GM18870 (cell line): ENCODE results near the gene ADAMTSL4.
A peak's percentile ranks its signal among the peaks of the same experiment; 100 is the strongest.

Experiments
- ATAC-seq: cut with Tn5 transposase; IDR thresholded peaks from one replicate; pipeline ENCODE4 v1.9.1; 2021; ENCODE audit warnings: moderate library complexity; ENCODE audit not compliant: unreplicated experiment

Gene ADAMTSL4

DNA sequence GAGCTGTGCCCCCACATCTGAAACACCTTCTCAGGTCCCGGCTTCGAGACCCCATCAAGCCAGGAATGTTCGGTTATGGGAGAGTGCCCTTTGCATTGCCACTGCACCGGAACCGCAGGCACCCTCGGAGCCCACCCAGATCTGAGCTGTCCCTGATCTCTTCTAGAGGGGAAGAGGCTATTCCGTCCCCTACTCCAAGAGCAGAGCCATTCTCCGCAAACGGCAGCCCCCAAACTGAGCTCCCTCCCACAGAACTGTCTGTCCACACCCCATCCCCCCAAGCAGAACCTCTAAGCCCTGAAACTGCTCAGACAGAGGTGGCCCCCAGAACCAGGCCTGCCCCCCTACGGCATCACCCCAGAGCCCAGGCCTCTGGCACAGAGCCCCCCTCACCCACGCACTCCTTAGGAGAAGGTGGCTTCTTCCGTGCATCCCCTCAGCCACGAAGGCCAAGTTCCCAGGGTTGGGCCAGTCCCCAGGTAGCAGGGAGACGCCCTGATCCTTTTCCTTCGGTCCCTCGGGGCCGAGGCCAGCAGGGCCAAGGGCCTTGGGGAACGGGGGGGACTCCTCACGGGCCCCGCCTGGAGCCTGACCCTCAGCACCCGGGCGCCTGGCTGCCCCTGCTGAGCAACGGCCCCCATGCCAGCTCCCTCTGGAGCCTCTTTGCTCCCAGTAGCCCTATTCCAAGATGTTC lies 4.3 kb downstream of the ADAMTSL4 start:
- no peak for ATAC-seq

DNA sequence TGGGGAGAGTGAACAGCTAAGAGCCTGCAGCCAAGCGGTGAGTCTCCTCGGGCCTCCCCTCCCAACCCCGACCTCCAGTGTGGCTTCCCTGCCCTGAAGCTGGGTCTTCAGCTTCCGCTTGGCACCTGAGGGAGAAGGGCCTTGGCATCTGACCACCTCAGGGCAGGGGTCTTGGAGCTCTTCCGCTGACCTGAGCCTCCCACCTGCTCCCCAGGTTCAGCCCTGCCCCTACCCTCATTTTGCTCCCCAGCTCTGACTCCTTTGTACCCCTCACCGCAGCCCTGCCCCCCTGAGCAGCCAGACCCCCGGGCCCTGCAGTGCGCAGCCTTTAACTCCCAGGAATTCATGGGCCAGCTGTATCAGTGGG lies 4.9 kb downstream of the ADAMTSL4 start:
- no peak for ATAC-seq

DNA sequence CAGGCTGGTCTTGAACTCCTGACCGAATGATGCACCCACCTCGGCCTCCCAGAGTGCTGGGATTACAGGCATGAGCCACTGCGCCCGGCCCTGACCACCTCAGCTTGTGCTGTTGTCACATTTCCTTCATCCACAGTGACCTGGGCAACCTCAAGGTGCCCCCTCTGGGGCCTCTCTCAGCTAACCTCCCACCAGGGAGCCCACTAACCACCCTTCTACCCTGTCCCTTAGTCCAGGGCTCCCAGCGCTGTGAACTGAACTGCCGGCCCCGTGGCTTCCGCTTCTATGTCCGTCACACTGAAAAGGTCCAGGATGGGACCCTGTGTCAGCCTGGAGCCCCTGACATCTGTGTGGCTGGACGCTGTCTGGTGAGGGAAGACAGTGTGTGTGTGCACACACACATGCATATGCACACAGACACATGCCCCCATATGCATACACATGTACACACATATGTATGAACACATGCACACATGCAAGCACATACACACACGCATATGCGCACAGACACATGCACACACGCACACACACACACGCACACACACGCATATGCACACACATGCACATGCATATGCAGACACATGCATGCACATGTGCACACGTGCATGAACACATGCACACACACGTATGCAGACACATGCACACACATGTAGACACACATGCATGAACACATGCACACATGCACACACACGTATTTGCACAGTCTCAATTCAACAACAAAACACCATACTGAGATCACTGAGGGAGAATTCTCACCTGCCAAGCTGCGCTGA lies 6.2 kb downstream of the ADAMTSL4 start:
- no peak for ATAC-seq

DNA sequence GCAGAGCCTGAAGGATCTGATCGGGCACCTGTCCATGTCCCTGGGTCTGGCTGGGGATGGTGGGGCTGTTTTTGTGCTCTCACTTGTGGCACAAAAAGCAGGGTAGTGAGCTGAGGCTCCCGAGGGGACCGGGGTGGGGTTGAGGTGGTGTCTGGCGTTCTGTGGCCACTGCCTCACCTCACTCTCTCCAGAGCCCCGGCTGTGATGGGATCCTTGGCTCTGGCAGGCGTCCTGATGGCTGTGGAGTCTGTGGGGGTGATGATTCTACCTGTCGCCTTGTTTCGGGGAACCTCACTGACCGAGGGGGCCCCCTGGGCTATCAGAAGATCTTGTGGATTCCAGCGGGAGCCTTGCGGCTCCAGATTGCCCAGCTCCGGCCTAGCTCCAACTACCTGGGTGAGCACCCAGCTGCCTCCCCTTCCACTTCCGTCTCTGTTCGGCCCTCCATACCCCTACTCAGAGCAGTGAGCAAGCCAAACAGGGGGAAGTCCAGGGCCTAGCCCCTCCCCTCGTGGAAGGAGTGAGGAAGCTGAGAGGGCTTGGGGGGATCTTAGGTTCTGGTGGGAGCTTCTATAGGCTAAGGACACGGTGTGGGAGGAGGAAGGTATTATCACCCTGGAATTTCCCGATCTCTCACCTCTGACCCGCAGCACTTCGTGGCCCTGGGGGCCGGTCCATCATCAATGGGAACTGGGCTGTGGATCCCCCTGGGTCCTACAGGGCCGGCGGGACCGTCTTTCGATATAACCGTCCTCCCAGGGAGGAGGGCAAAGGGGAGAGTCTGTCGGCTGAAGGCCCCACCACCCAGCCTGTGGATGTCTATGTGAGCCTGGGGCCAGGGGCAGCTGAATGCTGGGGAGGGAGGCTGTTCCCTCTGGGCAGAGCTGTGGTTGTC lies 7.0 kb downstream of the ADAMTSL4 start:
- no peak for ATAC-seq

DNA sequence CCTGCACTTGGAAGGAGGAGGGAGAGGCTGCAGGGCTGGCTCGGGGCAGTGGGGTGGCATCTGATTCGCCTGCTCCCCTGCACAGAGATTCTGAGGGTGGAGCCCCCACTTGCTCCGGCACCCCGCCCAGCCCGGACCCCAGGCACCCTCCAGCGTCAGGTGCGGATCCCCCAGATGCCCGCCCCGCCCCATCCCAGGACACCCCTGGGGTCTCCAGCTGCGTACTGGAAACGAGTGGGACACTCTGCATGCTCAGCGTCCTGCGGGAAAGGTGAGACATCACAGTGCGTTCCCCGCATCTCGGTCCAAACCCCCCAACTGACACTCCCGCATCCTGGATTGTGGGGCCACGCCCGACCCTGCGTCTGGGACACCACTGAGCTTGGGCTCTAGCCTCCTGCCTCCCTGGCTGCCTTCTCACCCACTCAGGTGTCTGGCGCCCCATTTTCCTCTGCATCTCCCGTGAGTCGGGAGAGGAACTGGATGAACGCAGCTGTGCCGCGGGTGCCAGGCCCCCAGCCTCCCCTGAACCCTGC lies 7.9 kb downstream of the ADAMTSL4 start:
- no peak for ATAC-seq

DNA sequence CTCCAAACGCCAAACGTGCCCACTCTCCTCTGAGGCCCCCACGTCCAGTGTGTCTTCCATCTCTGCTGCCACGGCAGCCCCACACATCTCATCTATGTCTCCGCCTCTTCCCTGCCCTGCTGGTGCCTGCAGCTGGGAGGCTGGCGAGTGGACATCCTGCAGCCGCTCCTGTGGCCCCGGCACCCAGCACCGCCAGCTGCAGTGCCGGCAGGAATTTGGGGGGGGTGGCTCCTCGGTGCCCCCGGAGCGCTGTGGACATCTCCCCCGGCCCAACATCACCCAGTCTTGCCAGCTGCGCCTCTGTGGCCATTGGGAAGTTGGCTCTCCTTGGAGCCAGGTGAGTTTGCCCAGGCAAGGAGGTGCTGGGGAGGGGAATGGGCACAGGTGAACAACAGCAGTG lies 8.6 kb downstream of the ADAMTSL4 start:
- ATAC-seq, result no peak

DNA sequence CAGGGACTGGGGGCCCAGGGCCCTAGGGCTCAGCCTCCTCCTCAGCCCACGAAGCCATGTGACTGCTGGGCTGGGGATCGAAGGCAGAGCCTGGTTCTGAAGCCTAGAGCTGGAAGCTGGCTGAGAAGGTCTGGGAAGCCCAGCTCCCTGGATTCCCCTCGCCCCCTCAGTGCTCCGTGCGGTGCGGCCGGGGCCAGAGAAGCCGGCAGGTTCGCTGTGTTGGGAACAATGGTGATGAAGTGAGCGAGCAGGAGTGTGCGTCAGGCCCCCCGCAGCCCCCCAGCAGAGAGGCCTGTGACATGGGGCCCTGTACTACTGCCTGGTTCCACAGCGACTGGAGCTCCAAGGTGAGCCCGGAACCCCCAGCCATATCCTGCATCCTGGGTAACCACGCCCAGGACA lies 9.1 kb downstream of the ADAMTSL4 start:
- no peak for ATAC-seq

DNA sequence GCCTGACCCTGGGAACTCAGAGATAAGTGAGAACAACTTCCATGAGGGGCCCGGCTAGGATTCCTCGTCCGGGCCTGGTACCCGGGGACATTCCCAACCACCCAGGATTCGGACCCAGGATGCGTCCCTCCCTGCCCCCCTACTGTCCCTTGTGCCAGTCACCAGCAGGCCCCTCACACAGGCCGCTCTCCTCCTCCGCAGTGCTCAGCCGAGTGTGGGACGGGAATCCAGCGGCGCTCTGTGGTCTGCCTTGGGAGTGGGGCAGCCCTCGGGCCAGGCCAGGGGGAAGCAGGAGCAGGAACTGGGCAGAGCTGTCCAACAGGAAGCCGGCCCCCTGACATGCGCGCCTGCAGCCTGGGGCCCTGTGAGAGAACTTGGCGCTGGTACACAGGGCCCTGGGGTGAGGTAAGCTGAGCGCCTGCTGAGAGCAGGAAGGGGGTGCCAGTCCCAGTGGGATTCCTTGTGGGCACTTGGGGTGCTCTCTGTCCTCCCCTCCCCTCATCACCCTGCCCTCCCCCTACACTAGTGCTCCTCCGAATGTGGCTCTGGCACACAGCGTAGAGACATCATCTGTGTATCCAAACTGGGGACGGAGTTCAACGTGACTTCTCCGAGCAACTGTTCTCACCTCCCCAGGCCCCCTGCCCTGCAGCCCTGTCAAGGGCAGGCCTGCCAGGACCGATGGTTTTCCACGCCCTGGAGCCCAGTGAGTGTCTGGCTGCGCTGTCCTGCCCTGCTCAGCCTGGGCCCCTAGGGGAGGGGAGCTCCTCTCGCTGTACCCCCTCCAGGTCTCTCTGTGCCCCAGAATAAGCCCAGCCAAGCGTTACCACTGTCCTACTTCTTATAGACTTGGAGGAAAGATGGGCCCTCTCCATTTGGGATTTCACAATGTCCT lies 9.8 kb downstream of the ADAMTSL4 start:
- no peak for ATAC-seq

DNA sequence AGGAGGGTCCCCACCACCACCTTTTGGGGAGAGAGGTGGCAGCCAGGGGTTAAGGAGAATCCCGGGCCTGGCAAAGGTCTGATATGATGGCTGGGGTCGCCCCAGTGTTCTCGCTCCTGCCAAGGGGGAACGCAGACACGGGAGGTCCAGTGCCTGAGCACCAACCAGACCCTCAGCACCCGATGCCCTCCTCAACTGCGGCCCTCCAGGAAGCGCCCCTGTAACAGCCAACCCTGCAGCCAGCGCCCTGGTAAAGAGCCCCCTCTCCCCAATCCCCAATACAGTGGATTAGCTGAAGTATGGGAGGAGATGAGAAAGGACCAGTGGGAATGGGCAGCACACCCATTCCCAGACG lies 10.4 kb downstream of the ADAMTSL4 start:
- ATAC-seq, result no peak

DNA sequence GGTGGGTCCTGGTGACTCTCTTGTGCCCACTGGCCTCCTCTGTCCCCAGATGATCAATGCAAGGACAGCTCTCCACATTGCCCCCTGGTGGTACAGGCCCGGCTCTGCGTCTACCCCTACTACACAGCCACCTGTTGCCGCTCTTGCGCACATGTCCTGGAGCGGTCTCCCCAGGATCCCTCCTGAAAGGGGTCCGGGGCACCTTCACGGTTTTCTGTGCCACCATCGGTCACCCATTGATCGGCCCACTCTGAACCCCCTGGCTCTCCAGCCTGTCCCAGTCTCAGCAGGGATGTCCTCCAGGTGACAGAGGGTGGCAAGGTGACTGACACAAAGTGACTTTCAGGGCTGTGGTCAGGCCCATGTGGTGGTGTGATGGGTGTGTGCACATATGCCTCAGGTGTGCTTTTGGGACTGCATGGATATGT lies 10.8 kb downstream of the ADAMTSL4 start:
- no peak for ATAC-seq

DNA sequence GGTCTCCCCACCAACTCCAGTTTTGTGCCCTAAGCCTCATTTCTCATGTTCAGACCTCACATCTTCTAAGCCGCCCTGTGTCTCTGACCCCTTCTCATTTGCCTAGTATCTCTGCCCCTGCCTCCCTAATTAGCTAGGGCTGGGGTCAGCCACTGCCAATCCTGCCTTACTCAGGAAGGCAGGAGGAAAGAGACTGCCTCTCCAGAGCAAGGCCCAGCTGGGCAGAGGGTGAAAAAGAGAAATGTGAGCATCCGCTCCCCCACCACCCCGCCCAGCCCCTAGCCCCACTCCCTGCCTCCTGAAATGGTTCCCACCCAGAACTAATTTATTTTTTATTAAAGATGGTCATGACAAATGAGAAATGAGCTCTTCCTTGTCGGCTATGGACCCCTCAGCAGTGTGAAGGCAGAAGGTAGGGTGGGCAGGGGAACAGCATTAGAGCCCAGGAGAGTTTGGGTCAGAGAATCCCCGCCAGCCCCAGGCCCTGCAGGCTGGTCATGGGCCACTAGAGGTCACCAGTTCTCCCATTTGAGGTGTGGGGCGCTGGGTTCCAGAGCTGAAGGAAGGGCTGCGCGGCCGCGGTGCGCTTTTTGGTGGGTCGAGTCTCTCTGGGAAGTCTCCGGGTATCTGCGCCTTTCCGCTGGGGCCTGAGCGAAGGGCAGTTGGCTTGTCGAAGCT lies 11.5 kb downstream of the ADAMTSL4 start:
- ATAC-seq, result no peak

DNA sequence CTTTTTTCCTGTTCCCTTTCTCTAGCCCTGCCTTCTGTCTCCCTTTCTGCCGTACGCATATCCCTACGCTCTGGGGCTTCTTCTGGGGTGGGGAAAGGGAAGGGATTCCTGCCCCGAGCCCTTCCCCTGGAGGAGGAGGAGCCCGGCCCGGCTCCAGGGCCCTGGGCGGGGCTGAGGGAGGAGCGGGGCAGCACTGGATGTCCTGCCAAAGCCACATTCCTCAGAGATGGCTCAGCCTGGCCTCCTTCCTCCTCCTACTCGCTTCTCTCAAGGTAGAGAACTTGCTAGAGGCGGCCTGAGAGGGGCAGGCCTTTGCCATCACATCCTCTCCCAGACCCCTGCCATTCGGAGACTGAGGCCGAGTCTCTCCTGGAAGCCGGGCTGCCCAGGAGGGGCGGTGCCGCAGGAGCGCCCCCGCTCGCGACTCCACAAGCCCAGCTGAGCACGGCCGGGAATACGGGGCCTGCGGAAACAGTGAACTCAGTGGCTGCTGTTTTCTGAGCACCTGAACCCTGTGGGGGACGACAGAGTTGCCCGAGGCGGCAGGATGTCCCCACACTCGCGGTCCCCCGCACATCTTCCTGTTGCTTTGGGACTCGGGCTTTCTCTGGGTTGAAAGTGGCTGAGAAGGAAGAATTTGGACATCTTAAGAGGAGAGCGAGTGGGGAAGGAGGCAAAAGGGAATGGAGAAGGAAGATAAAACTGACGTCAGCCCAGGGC lies 12.2 kb downstream of the ADAMTSL4 start:
- ATAC-seq, result no peak

DNA sequence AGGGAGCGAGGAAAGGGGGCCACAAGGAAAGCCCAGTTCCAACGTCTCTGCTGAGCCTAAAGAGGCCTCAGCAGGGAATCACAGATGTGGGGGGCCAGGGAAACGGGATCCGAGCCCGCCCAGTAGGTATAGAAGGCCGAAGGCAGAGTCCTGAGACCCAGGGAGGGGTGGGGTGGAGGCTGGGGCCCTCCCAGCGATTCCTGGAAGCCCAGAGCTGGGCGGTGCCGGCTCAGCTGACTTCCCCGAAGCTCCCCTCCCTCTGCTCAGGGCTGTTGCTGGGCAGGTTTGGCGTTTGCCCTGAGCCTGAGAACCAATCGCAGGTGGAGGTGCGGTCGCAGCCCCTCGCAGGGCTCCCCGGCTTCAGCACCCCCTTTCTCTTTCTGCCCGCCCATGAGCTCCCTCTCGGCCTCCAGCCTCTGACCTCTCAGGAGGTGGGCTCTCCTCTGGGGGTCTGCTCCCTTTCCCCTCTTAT lies 12.8 kb downstream of the ADAMTSL4 start:
- peak; percentile 26 for ATAC-seq

DNA sequence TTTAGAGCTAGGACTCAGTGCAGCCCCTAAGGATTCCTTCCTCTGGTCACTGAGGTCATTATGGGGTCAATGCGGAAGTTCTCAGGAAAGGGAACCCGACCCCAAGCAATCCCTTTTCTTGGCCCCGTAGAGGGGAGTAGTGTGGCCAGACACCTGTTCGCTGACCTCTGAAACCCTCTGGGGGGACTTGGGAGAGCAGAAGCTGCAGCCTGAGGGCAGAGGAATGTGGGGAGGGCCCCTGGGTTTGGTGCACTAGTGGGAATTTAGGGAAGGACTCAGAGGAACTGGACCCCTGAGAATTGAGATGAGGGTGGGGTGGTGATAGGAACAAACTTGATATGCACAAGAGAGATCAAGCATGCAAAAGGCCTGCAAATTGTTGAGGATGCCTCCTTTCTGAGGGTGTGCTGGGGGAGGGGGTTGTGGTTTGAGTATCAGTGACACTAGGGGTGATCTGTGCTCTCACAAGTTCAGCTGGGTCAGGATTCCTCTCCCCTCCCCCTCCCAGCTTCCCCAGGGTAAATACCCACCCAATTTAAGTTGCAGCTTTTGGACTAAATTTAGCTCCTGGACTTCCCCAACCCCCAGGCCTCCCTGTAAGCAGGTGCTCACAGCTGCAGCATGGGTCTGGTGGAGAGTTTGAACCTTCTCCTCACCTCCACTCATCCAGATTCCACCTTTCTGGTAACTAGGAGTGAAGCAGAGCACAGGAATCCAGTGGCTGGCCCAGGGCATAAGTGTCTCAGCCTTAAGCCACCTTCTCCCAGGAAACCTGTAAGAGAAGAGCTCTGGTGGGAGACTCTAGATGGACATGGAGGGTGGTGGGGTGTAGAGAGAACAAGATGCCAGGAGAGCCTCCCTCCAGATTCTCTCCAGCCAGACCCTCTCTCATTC lies 13.5 kb downstream of the ADAMTSL4 start:
- peak; percentile 42 for ATAC-seq

DNA sequence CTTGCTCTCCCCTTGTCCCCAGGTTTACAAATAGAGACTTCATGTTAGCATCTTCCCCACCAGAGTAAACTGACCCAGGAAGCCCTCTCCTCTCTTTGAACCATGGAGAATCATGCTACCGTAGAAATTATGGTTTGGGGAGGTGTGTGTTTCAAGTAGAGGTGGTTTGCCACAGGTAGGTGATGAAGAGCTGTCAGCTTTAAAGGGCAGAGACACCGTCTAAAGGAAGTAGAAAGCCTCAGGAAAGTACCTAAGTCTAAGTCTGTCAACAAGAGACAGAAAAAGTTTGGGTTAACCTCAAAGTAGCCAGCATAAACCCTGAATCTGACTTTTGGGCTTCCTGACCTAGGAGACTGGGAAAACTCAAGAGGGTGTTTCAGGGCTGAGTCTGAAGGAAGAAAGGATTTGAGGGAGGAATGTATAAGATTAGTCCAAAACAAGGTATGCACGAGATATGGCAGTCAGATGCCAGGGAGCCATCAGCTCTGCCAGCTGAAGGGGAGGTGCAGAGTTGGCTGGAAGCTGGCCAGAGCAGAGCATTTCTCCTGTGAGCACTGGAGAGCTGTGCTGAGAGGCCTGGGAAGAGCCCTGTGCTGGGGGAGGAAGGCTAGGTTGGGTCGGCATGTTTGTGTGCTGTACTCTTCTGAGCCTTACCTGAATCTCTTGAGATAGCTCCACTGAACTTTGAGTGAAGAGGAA lies 14.3 kb downstream of the ADAMTSL4 start:
- ATAC-seq, result peak; percentile 26

DNA sequence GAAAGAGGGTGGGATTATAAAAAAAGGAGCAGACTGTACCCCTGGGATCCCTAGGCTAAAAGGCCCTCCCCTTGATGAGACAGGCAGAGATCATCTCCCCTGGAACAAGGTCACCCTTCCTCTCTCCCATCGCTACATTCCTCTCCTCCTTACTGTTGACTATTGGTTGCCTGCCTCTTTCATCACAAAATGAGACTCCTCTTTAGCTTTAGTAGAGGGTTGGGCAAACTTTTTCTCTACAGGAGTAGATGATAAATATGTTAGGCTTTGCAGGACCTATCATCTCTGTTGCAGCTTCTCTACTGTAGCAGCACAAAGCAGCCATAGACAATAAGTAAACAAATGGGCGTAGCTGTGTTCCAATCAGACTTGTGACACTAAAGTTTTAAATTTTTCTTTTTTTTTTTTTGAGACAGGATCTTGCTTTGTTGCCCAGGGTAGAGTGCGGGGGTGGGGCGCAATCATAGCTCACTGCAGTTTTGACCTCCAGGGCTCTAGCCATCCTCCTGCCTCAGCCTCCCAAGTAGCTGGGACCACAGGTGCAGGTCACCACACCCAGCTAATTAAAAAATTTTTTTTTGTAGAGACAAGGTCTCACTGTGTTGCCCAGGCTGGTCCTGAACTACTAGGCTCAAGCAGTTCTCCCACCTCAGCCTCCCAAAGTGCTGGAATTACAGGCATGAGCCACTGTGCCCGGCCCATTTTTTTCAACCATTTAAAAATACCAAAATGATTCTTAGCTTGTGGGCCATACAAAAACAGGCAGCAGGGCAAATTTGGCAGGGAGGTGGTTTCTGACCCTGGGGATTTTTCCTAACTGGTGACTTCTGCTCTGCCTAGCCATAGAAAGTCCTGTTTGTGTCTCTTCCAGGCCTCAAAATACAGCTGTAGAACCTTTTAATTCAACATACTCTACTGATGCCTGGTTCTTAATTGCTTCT lies 15.1 kb downstream of the ADAMTSL4 start:
- no peak for ATAC-seq
